Measurements from ENCODE around the gene TLE3. TPM values are rescaled to one million over a fixed set of nuclear protein-coding genes. Genes with fewer than 3 reads are reported as not detected.
A peak's percentile ranks its signal among the peaks of the same experiment; 100 is the strongest.

Gene TLE3
- total RNA-seq, 1 experiment from 2014 or later, result 83.5 TPM

GRCh38 chr15:70061696-70062270, 35.9 kb downstream of the TLE3 start:
- Histone ChIP-seq H3K27me3 (ENCODE audit: control insufficient read depth, insufficient read depth, low read length) (no peaks in the 10 kb centered on the region), H3K36me3 (replicated peaks; ENCODE audit: control insufficient read depth, insufficient read depth, low read length) (peaks cover 41% of the 10 kb centered on the region), H3K4me3 (ENCODE audit: insufficient read depth, low read depth, low read length) (no peak overlapping the region)
- no peak for DNase-seq

- H3K36me3 ChIP-seq (replicated peaks; ENCODE audit: control insufficient read depth, insufficient read depth, low read length), result peaks cover 41% of the 10 kb centered on the region
- DNase-seq, result no peak
- no peaks in the 10 kb centered on the region for H3K27me3 ChIP-seq (ENCODE audit: control insufficient read depth, insufficient read depth, low read length)
- no peak overlapping the region for H3K4me3 ChIP-seq (ENCODE audit: insufficient read depth, low read depth, low read length)
Observed at GRCh38 chr15:70060993-70061305, 36.8 kb downstream of the TLE3 start.

GRCh38 chr15:70060214-70060992, 37.3 kb downstream of the TLE3 start:
- no peak for DNase-seq
- Histone ChIP-seq H3K4me3 (ENCODE audit: insufficient read depth, low read depth, low read length) (no peak overlapping the region), H3K27me3 (ENCODE audit: control insufficient read depth, insufficient read depth, low read length) (no peaks in the 10 kb centered on the region), H3K36me3 (replicated peaks; ENCODE audit: control insufficient read depth, insufficient read depth, low read length) (peaks cover 43% of the 10 kb centered on the region)

DNA sequence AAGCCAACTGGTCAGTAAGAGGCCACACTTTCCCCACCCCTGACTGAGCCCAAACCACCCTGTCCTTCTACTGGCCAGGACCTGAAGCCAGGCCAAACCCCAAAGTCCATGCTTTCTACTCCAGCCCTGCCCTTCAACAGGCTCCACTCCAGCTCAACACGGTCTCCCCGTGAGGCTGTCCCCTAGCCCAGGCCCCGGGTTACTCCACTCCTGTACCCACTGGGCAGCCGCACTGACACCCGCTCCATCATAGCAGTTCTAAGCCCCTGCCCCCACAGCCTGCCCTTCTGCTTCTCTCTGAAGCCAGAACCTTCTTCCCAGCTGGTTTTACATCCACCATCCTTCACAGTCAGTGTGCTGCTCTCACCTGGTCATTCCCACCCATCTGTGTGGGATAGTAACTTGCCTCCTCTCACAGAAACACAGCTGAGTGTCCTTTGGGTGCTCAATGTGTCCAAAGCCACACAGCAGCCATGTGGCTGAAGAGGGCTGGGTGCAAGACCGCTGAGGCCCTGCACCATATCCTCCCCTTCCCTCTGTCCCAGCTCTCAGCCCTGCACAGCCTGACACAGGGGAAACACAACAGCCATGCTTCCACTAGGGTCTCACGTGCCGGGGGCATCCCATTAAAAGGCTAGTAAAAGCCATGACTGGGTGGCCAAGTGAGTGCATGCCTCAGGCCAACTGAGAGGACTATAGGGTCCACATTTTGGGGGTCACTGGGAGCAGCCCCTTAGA, 38.1 kb downstream of the TLE3 start:
- no peak overlapping the region for H3K4me3 ChIP-seq (ENCODE audit: insufficient read depth, low read depth, low read length)
- H3K36me3 ChIP-seq (replicated peaks; ENCODE audit: control insufficient read depth, insufficient read depth, low read length), result peaks cover 41% of the 10 kb centered on the region
- DNase-seq, result no peak

GRCh38 chr15:70058642-70059360, 38.9 kb downstream of the TLE3 start:
- Histone ChIP-seq H3K27me3 (ENCODE audit: control insufficient read depth, insufficient read depth, low read length) (no peaks in the 10 kb centered on the region), H3K36me3 (replicated peaks; ENCODE audit: control insufficient read depth, insufficient read depth, low read length) (peaks cover 47% of the 10 kb centered on the region), H3K4me3 (ENCODE audit: insufficient read depth, low read depth, low read length) (no peak overlapping the region)
- no peak for DNase-seq

More for the DNA sequence above, 38.1 kb downstream of the TLE3 start:
- H3K27me3 ChIP-seq (ENCODE audit: control insufficient read depth, insufficient read depth, low read length), result no peaks in the 10 kb centered on the region

DNA sequence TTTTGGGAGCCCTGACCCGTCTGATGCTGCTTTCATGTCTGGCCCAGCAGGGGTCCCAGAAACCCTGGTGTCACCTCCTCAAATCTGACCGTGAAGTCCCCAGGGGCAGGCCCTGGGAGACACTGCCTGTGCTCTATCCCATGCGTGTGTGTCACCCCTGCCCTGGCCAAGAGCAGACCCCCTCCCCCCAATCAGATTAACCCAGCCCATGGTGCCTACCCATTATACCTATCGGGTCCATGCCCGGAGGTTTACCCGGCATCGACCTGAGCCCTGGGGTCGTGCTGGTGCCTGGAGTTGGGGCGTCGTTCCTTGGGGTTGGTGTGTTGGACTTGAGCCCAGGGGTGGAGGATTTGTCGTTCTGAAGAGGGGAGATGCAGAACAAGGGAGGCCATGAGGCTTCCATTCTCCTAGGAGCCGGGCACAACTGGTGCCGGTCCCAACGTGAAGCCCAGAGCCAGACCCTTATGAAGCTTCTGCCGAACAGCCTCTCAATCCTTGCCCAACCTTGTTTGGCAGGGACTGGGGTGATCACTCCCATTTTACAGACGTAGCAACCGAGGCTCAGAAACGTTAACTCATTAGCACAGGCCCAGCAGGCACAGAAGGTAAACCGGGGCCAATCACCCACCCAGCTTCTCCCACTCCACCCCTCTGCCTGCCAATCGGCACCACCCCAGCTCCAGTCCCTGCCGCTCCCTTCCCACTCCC, 39.6 kb downstream of the TLE3 start:
- peaks cover 49% of the 10 kb centered on the region for H3K36me3 ChIP-seq (replicated peaks; ENCODE audit: control insufficient read depth, insufficient read depth, low read length)
- DNase-seq, result no peak
- no peak overlapping the region for H3K4me3 ChIP-seq (ENCODE audit: insufficient read depth, low read depth, low read length)
- no peaks in the 10 kb centered on the region for H3K27me3 ChIP-seq (ENCODE audit: control insufficient read depth, insufficient read depth, low read length)

- H3K4me3 ChIP-seq (ENCODE audit: insufficient read depth, low read depth, low read length), result no peak overlapping the region
- H3K36me3 ChIP-seq (replicated peaks; ENCODE audit: control insufficient read depth, insufficient read depth, low read length), result peaks cover 55% of the 10 kb centered on the region
- H3K27me3 ChIP-seq (ENCODE audit: control insufficient read depth, insufficient read depth, low read length), result no peaks in the 10 kb centered on the region
- DNase-seq, result no peak
Observed at GRCh38 chr15:70056091-70056680, 41.5 kb downstream of the TLE3 start.

DNA sequence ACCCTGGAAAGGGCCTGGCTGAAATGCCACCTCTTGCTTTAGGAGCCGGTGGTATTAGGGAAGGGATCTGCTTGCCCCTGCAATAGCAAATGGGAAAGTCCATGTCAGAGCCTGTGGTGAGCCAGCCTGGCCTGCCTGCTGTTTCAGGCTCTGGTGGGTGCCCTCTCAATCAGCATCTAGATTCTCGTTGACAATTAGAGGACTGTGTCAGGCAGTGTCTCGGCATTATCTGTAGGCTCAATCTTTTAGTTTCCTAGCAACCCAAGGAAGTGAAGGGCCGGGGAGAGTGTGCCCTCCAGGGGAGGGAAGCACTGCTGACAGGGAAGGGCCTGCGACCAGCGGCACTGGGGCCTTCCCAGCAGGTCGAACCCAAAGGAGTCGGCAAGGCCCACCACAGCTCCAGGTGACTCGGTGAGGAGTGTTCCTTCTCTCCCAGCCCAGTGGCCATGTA, 42.1 kb downstream of the TLE3 start:
- Histone ChIP-seq H3K4me3 (ENCODE audit: insufficient read depth, low read depth, low read length) (no peak overlapping the region), H3K36me3 (replicated peaks; ENCODE audit: control insufficient read depth, insufficient read depth, low read length) (peaks cover 60% of the 10 kb centered on the region), H3K27me3 (ENCODE audit: control insufficient read depth, insufficient read depth, low read length) (no peaks in the 10 kb centered on the region)
- no peak for DNase-seq

- H3K36me3 ChIP-seq (replicated peaks; ENCODE audit: control insufficient read depth, insufficient read depth, low read length), result peaks cover 59% of the 10 kb centered on the region
- H3K4me3 ChIP-seq (ENCODE audit: insufficient read depth, low read depth, low read length), result no peak overlapping the region
- no peaks in the 10 kb centered on the region for H3K27me3 ChIP-seq (ENCODE audit: control insufficient read depth, insufficient read depth, low read length)
- DNase-seq, result no peak
Observed at GRCh38 chr15:70054884-70055387, 42.8 kb downstream of the TLE3 start.

GRCh38 chr15:70054366-70054765, 43.4 kb downstream of the TLE3 start:
- Histone ChIP-seq H3K4me3 (ENCODE audit: insufficient read depth, low read depth, low read length) (no peak overlapping the region), H3K27me3 (ENCODE audit: control insufficient read depth, insufficient read depth, low read length) (no peaks in the 10 kb centered on the region), H3K36me3 (replicated peaks; ENCODE audit: control insufficient read depth, insufficient read depth, low read length) (peaks cover 56% of the 10 kb centered on the region)
- DNase-seq, result peak; percentile 47

DNA sequence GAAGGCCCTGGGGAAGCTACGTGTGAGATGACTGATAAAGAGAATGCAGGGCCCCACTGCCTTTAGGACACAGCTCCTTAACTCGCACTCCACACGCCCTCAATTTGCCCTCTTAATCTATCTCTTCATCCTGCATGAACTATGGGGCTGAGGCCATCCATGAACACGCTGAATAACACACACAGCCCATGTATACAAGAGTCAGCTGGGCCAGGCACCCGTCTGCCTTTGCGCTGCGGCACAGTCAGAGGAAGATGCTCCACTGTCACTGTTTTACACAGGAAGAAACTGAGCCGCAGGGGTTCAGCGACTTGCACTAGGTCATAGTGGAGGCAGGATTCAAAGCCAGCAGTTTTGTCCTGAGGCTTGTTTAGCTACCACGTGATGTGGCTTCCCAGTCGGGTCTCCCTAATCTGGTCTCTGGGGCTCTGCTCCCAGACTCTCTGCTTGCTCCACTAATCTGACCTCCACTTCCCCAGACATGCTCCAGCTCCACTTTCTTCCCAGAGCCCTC, 43.9 kb downstream of the TLE3 start:
- Histone ChIP-seq H3K27me3 (ENCODE audit: control insufficient read depth, insufficient read depth, low read length) (no peaks in the 10 kb centered on the region), H3K36me3 (replicated peaks; ENCODE audit: control insufficient read depth, insufficient read depth, low read length) (peaks cover 55% of the 10 kb centered on the region), H3K4me3 (ENCODE audit: insufficient read depth, low read depth, low read length) (no peak overlapping the region)
- DNase-seq, result no peak

- DNase-seq, result peak; percentile 43
- peaks cover 53% of the 10 kb centered on the region for H3K36me3 ChIP-seq (replicated peaks; ENCODE audit: control insufficient read depth, insufficient read depth, low read length)
- no peaks in the 10 kb centered on the region for H3K27me3 ChIP-seq (ENCODE audit: control insufficient read depth, insufficient read depth, low read length)
- no peak overlapping the region for H3K4me3 ChIP-seq (ENCODE audit: insufficient read depth, low read depth, low read length)
Observed at GRCh38 chr15:70053001-70053715, 44.6 kb downstream of the TLE3 start.

Data from H7 (cell line).